ENCODE measurements around the gene CST1. TPM values are rescaled to one million over a fixed set of nuclear protein-coding genes. Genes with fewer than 3 reads are reported as not detected.

CST1 gene
- total RNA-seq, 2 experiments from 2014 or later, result not detected

Other genes with a start within 250 kb of the CST1 start
- gene CST9L, start 182.5 kb downstream of the CST1 start, total RNA-seq, result not detected
- gene CST9, start 145.0 kb downstream of the CST1 start, total RNA-seq, result not detected
- 1 to 10 TPM; 1.0 to 1.4 TPM for gene CST3, start 113.0 kb downstream of the CST1 start, total RNA-seq
- not detected for gene CST4, start 61.9 kb downstream of the CST1 start, total RNA-seq
- not detected for gene CST2, start 75.8 kb upstream of the CST1 start, total RNA-seq
- not detected for gene CST5, start 128.8 kb upstream of the CST1 start, total RNA-seq
- gene GGTLC1, start 237.8 kb upstream of the CST1 start, total RNA-seq, result not detected